Natural killer cell (primary cell): ENCODE results near the gene TANGO2. TPM values are rescaled to one million over a fixed set of nuclear protein-coding genes. Genes with fewer than 3 reads are reported as not detected.

Experiments
- ATAC-seq, 3 donors: fragments of 150-1000 bp in 2 of 3; fragments of 200-7000 bp in 1 of 3; cut with Tn5 transposase; 1 replicate in 1 of 3; 2 replicates in 2 of 3; pipeline ENCODE4 v1.10.0; 2021; ENCODE audit warnings: mild to moderate bottlenecking in 2 of 3, moderate library complexity in 2 of 3
- DNase-seq, 2 donors: peaks; one replicate each; pipeline versions ENCODE4 v3.0.0 to v3.0.0-alpha.2; 2013 to 2021; ENCODE audit warnings: mixed read lengths in 1 of 2
- H3K27ac ChIP-seq: one replicate; pipeline ENCODE4 v1.5.1; 2013; ENCODE audit warnings: mild to moderate bottlenecking, low read length
- H3K27me3 ChIP-seq: one replicate; pipeline ENCODE4 v1.6.1; 2013; ENCODE audit warnings: low read length; ENCODE audit not compliant: control insufficient read depth, insufficient read depth
- H3K36me3 ChIP-seq: one replicate; pipeline ENCODE4 v1.6.1; 2013; ENCODE audit warnings: low read length; ENCODE audit not compliant: control insufficient read depth, insufficient read depth
- H3K4me1 ChIP-seq: one replicate; pipeline ENCODE4 v1.6.1; 2013; ENCODE audit warnings: low read length; ENCODE audit not compliant: control insufficient read depth, insufficient read depth
- H3K4me3 ChIP-seq: one replicate; pipeline ENCODE4 v1.5.1; 2013; ENCODE audit warnings: low read length
- H3K9me3 ChIP-seq: one replicate; pipeline ENCODE4 v1.6.1; 2013; ENCODE audit warnings: low read length; ENCODE audit not compliant: control insufficient read depth, insufficient read depth
- H3K27ac Mint-ChIP-seq, 2 donors: one replicate each; pipeline ENCODE4 v1.8.0; 2022; ENCODE audit warnings: mild to moderate bottlenecking in 2 of 2, mixed read lengths in 2 of 2, moderate library complexity in 1 of 2
- H3K27me3 Mint-ChIP-seq, 2 donors: one replicate each; pipeline ENCODE4 v1.8.0; 2022; ENCODE audit warnings: low read depth in 2 of 2, mixed read lengths in 2 of 2
- H3K36me3 Mint-ChIP-seq: one replicate; pipeline ENCODE4 v1.8.0; 2022; ENCODE audit warnings: mixed read lengths
- H3K4me1 Mint-ChIP-seq, 2 donors: one replicate each; pipeline ENCODE4 v1.8.0; 2022; ENCODE audit warnings: mixed read lengths in 2 of 2
- H3K4me3 Mint-ChIP-seq: one replicate; pipeline ENCODE4 v1.8.0; 2022; ENCODE audit warnings: mild to moderate bottlenecking, moderate library complexity, mixed read lengths
- H3K9me3 Mint-ChIP-seq, 2 donors: one replicate each; pipeline ENCODE4 v1.8.0; 2022; ENCODE audit warnings: mixed read lengths in 2 of 2
- CTCF ChIP-seq: fragments of 200-600 bp; IDR thresholded peaks from one replicate; pipeline ENCODE4 v1.8.0; 2022; ENCODE audit warnings: antibody characterized with exemption
- WGBS: methylation state at CpG from one replicate; pipeline ENCODE4 v1.1.7; 2013; ENCODE audit warnings: missing lambda C conversion rate; ENCODE audit not compliant: insufficient coverage; 5-methylcytosine and 5-hydroxymethylcytosine counted together
- intact Hi-C: fragments of 100-400 bp; cut with micrococcal nuclease; formaldehyde crosslinking; loops from one replicate; pipeline ENCODE4 v1.14.2; 2022
- total RNA-seq, 4 donors: library from RNA; stranded (reverse); fragments of 120-200 nt in 1 of 4; gene quantifications; one replicate each; pipeline versions ENCODE4 v1.2.3 to v1.2.4, GENCODE V29; 2013 to 2022

TANGO2 gene
- total RNA-seq, 3 donors from 2014 or later (not counting 1 experiment from before 2014, with no cell fraction given), result 33.3 to 53.0 (median 46.2) TPM

GRCh38 chr22:20052309-20053259 lies 31.7 kb downstream of the TANGO2 start:
- Mint-ChIP-seq H3K36me3 (no peaks in the 10 kb centered on the region), H3K9me3 (no peaks in the 10 kb centered on the region), H3K27me3 (no peaks in the 10 kb centered on the region), H3K4me3 (no peak overlapping the region), H3K27ac (no peak overlapping the region), H3K4me1 (peaks cover 0 to 6% of the 10 kb centered on the region in 2 donors)
- H3K4me3 ChIP-seq, result no peak overlapping the region
- H3K36me3 ChIP-seq, result peaks cover 42% of the 10 kb centered on the region
- no peaks in the 10 kb centered on the region for H3K4me1 ChIP-seq
- intact Hi-C loops, result no loop called here
- no peak overlapping the region for H3K27ac ChIP-seq
- H3K27me3 ChIP-seq, result no peaks in the 10 kb centered on the region
- TF ChIP-seq CTCF, result no peak
- ATAC-seq (no peak), DNase-seq (no peak)
- 93% methylated on average over 26 of the region's 26 CpGs for WGBS
- no peaks in the 10 kb centered on the region for H3K9me3 ChIP-seq

- Mint-ChIP-seq H3K36me3 (no peaks in the 10 kb centered on the region), H3K27ac (no peak overlapping the region), H3K9me3 (no peaks in the 10 kb centered on the region), H3K4me1 (peaks cover 9 to 12% of the 10 kb centered on the region in 2 donors), H3K4me3 (no peak overlapping the region), H3K27me3 (no peaks in the 10 kb centered on the region)
- peaks cover 41% of the 10 kb centered on the region for H3K36me3 ChIP-seq
- H3K9me3 ChIP-seq, result no peaks in the 10 kb centered on the region
- intact Hi-C loops, result no loop called here
- no peaks in the 10 kb centered on the region for H3K27me3 ChIP-seq
- no peak overlapping the region for H3K4me3 ChIP-seq
- TF ChIP-seq CTCF, result no peak
- WGBS, result 83% methylated on average over 14 of the region's 14 CpGs
- no peak overlapping the region for H3K27ac ChIP-seq
- no peaks in the 10 kb centered on the region for H3K4me1 ChIP-seq
- ATAC-seq, result no peak
- no peak for DNase-seq
Observed at GRCh38 chr22:20053407-20054033, 32.6 kb downstream of the TANGO2 start.

- WGBS, result 97% methylated on average over 12 of the region's 12 CpGs
- H3K4me3 Mint-ChIP-seq, result no peak overlapping the region
- Histone ChIP-seq H3K4me1 (no peaks in the 10 kb centered on the region), H3K27me3 (no peaks in the 10 kb centered on the region), H3K27ac (no peak overlapping the region), H3K36me3 (peaks cover 41% of the 10 kb centered on the region), H3K4me3 (no peak overlapping the region), H3K9me3 (no peaks in the 10 kb centered on the region)
- intact Hi-C loops, result no loop called here
- H3K4me1 Mint-ChIP-seq, result peaks cover 14 to 15% of the 10 kb centered on the region in 2 donors
- TF ChIP-seq CTCF, result no peak
- H3K27ac Mint-ChIP-seq, result no peak overlapping the region
- ATAC-seq (no peak), DNase-seq (no peak)
- H3K36me3 Mint-ChIP-seq, result no peaks in the 10 kb centered on the region
- H3K27me3 Mint-ChIP-seq, result no peaks in the 10 kb centered on the region
- no peaks in the 10 kb centered on the region for H3K9me3 Mint-ChIP-seq
Observed at GRCh38 chr22:20054034-20054427, 33.1 kb downstream of the TANGO2 start.
